ENCODE measurements around the gene ZFP92. TPM values are rescaled to one million over a fixed set of nuclear protein-coding genes. Genes with fewer than 3 reads are reported as not detected.

Gene ZFP92
- total RNA-seq, 1 donor from 2014 or later: 1.5 TPM

DNA sequence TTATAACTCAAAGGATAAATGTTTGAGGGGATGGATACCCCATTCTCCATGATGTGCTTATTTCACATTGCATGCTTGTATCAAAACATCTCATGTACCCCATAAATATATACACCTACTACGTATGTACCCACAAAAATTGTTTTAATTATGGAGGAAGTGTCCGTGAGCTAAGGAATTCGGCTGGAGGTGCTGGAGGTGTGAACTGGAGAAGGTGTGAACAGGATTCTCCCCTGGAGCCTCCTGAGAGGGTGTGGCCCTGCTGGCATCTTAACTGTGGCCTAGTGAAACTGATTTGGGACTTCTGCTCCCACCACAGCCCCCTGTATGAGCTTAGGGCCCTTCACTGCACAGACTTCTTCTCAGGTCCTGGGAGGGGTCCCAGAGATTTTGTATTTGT, 33.5 kb upstream of the ZFP92 start:
- Mint-ChIP-seq H3K4me3 (ENCODE audit: unreplicated experiment) (no peak overlapping the region), H3K27me3 (ENCODE audit: low read depth) (no peaks in the 10 kb centered on the region), H3K27ac (ENCODE audit: unreplicated experiment) (no peak overlapping the region), H3K4me1 (ENCODE audit: low read depth) (no peaks in the 10 kb centered on the region), H3K9me3 (ENCODE audit: low read depth) (peaks cover 10% of the 10 kb centered on the region), H3K36me3 (ENCODE audit: low read depth) (no peaks in the 10 kb centered on the region)
- no peak for DNase-seq (ENCODE audit: low spot score)
- TF ChIP-seq, protein P1, sequence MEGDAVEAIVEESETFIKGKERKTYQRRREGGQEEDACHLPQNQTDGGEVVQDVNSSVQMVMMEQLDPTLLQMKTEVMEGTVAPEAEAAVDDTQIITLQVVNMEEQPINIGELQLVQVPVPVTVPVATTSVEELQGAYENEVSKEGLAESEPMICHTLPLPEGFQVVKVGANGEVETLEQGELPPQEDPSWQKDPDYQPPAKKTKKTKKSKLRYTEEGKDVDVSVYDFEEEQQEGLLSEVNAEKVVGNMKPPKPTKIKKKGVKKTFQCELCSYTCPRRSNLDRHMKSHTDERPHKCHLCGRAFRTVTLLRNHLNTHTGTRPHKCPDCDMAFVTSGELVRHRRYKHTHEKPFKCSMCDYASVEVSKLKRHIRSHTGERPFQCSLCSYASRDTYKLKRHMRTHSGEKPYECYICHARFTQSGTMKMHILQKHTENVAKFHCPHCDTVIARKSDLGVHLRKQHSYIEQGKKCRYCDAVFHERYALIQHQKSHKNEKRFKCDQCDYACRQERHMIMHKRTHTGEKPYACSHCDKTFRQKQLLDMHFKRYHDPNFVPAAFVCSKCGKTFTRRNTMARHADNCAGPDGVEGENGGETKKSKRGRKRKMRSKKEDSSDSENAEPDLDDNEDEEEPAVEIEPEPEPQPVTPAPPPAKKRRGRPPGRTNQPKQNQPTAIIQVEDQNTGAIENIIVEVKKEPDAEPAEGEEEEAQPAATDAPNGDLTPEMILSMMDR (IDR thresholded peaks at IDR 0.05): no peak

DNA sequence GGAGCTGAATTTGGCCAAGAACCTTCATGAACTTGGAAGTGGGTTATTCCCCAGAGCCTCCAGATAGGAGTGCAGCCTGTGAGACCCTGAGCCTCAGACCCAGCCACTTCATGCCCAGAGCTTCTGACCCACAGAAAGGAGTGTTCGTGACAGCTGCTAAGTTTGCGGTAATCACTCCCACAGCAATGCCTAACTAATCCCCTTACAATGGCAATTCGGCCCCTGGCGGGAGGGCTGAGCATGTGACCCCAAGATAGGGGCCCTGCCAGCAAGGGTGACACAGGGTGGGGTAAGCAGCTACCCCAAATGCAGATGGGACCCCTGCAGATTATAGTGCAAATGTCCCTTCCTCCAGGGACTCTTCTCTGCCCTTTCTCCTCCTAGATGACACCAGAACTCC, 32.7 kb upstream of the ZFP92 start:
- no peak overlapping the region for H3K4me3 Mint-ChIP-seq (ENCODE audit: unreplicated experiment)
- H3K27me3 Mint-ChIP-seq (ENCODE audit: low read depth): no peaks in the 10 kb centered on the region
- no peak overlapping the region for H3K27ac Mint-ChIP-seq (ENCODE audit: unreplicated experiment)
- no peaks in the 10 kb centered on the region for H3K36me3 Mint-ChIP-seq (ENCODE audit: low read depth)
- TF ChIP-seq, protein P1 (IDR thresholded peaks at IDR 0.05): no peak
- H3K9me3 Mint-ChIP-seq (ENCODE audit: low read depth): peaks cover 10% of the 10 kb centered on the region
- no peaks in the 10 kb centered on the region for H3K4me1 Mint-ChIP-seq (ENCODE audit: low read depth)
- DNase-seq (ENCODE audit: low spot score): no peak

DNA sequence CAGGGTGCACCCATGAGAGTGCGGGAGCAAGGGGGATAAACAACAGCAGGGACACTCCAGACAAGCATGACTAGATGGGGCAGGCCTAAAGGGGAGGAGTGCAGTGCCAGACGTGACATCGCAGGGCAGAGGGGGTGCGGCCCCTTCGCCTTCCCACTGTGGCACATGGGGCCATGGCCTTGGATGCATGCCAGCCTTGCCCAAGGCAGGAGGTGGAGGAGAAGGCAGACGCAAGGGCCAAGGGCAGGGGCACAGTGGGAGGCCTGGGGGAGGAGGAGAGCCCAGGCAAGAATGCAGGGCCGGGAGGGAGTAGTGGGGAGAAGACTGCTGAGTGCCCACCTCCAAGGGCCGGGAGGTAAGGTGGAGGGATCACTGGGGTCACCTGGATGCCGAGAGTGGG, 31.8 kb upstream of the ZFP92 start:
- TF ChIP-seq, protein P1 (IDR thresholded peaks at IDR 0.05): no peak
- Mint-ChIP-seq H3K4me3 (ENCODE audit: unreplicated experiment) (no peak overlapping the region), H3K27me3 (ENCODE audit: low read depth) (no peaks in the 10 kb centered on the region), H3K27ac (ENCODE audit: unreplicated experiment) (no peak overlapping the region), H3K36me3 (ENCODE audit: low read depth) (no peaks in the 10 kb centered on the region), H3K9me3 (ENCODE audit: low read depth) (peaks cover 10% of the 10 kb centered on the region), H3K4me1 (ENCODE audit: low read depth) (no peaks in the 10 kb centered on the region)
- DNase-seq (ENCODE audit: low spot score): no peak

DNA sequence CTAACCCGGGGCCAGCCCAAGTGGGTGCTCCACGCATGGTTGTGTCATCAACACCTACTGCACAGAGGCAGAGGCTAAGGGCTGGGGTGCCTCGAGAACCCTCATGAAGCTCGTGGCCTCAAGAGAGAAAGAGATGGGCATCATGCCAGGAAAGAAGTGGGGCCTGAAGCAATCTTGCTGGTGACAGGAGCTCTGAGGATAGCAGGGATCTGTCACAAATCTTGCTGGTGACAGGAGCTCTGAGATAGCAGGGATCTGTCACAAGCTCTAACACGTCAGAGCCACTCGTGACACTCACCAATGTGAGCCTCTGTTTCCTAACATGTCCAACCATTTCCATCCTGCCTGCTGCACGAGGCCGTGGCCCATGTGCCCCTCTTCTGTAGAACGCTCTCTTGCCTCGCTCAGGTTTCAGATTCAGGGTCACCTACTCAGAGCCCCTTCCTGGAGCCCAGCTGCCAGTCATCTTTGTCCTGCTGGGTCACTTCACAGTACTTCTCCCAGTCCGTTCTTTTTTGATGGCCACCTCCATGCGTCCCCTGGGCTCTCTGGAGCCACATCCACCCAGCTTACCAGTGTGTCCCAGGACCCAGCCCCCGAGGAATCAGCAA, 31.2 kb upstream of the ZFP92 start:
- peaks cover 10% of the 10 kb centered on the region for H3K9me3 Mint-ChIP-seq (ENCODE audit: low read depth)
- H3K27me3 Mint-ChIP-seq (ENCODE audit: low read depth): no peaks in the 10 kb centered on the region
- H3K27ac Mint-ChIP-seq (ENCODE audit: unreplicated experiment): no peak overlapping the region
- no peaks in the 10 kb centered on the region for H3K36me3 Mint-ChIP-seq (ENCODE audit: low read depth)
- TF ChIP-seq, protein P1 (IDR thresholded peaks at IDR 0.05): no peak
- H3K4me3 Mint-ChIP-seq (ENCODE audit: unreplicated experiment): no peak overlapping the region
- H3K4me1 Mint-ChIP-seq (ENCODE audit: low read depth): no peaks in the 10 kb centered on the region
- DNase-seq (ENCODE audit: low spot score): no peak

DNA sequence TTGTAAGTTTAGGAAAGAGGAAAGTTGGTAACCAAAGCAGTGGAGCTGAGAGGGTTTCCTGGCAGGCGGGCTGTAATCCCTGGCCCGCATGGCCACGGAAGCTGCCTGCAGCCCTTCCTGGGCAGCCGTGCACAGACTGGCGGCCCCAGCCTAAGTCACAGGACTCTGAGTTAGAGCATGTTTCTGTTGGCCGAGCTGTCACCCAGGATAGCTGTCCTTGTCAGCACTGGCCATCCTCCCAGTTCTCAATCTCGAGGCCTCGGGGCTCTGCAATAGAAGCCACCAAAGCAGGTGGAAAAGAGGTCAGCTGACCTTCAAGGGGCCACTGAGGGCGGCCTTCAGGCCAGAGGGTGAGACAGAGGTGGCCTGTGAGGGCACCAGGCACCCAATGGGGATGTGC, 30.6 kb upstream of the ZFP92 start:
- peaks cover 10% of the 10 kb centered on the region for H3K9me3 Mint-ChIP-seq (ENCODE audit: low read depth)
- no peaks in the 10 kb centered on the region for H3K27me3 Mint-ChIP-seq (ENCODE audit: low read depth)
- H3K27ac Mint-ChIP-seq (ENCODE audit: unreplicated experiment): no peak overlapping the region
- no peaks in the 10 kb centered on the region for H3K4me1 Mint-ChIP-seq (ENCODE audit: low read depth)
- TF ChIP-seq, protein P1 (IDR thresholded peaks at IDR 0.05): no peak
- DNase-seq (ENCODE audit: low spot score): no peak
- no peak overlapping the region for H3K4me3 Mint-ChIP-seq (ENCODE audit: unreplicated experiment)
- no peaks in the 10 kb centered on the region for H3K36me3 Mint-ChIP-seq (ENCODE audit: low read depth)

Data from chondrocyte (in vitro differentiated cells).